AG09309 (cell line): Measurements from ENCODE around the gene IWS1.

Experiments used
- DNase-seq: peaks from one replicate; pipeline ENCODE4 v3.0.0-alpha.2; 2010; ENCODE audit warnings: low read depth
- H3K4me3 ChIP-seq: 2 replicates; pipeline ENCODE4 v1.5.1; 2011; ENCODE audit warnings: mild to moderate bottlenecking, low read depth, low read length, moderate library complexity; ENCODE audit not compliant: control insufficient read depth
- TF ChIP-seq, protein P1 (sequence below): IDR thresholded peaks from 2 replicates; pipeline ENCODE4 v1.5.1; 2011; ENCODE audit warnings: mild to moderate bottlenecking, low read depth, low read length, inconsistent platforms; ENCODE audit not compliant: insufficient read depth, control insufficient read depth; ENCODE audit errors: missing control alignments

The IWS1 gene

DNA sequence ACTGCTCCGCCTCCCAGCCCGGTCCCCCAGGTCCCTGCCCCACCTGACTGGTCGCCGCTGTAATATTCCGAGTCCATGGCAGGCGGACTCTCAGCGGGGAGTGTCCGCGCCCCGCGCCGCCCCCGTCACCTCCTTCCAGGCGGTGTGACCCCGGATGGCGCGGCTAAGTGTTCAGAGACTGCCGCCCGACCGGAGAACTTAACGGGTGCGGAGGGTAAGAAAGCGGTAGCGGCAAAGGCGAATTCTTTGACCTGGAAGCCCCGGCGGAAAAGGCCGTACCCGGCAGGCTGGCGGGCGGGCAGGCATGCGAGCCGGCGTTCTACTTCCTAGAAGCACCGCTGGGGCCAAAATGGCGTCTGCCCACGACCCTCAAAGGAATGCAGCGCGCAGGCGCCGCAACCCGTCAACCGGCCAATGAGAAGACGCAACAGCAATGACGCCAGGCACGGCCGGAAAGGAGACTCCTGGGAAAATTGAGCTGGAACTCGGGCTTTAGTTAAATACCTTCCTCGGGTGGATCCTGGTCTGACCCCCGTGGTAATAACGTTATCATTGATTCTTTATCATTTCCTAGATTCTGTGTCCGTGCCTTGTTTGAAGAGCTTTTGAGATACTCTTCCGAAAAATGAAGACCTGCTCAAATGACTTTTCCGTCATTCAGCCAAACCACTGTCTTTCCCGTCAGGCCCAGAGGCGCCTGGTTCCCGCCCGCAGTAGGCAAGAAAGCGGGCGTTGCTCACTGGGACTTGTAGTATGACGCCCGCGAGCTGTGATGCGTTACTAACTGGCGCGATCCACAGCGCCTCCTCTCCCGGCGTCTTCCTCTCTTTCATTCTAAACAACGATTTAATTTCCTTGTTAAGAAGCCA is at the start of gene IWS1:
Gene IWS1, minus strand, starts transcription at position 358 of the 869 bp plus-strand sequence. Its CDS starts 281 bp downstream, at position 77.
- DNase-seq, result peak; percentile 80
- peak within 1 kb of the TSS; percentile 73 for H3K4me3 ChIP-seq
- TF ChIP-seq, protein P1, sequence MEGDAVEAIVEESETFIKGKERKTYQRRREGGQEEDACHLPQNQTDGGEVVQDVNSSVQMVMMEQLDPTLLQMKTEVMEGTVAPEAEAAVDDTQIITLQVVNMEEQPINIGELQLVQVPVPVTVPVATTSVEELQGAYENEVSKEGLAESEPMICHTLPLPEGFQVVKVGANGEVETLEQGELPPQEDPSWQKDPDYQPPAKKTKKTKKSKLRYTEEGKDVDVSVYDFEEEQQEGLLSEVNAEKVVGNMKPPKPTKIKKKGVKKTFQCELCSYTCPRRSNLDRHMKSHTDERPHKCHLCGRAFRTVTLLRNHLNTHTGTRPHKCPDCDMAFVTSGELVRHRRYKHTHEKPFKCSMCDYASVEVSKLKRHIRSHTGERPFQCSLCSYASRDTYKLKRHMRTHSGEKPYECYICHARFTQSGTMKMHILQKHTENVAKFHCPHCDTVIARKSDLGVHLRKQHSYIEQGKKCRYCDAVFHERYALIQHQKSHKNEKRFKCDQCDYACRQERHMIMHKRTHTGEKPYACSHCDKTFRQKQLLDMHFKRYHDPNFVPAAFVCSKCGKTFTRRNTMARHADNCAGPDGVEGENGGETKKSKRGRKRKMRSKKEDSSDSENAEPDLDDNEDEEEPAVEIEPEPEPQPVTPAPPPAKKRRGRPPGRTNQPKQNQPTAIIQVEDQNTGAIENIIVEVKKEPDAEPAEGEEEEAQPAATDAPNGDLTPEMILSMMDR, result peak; percentile 24

DNA sequence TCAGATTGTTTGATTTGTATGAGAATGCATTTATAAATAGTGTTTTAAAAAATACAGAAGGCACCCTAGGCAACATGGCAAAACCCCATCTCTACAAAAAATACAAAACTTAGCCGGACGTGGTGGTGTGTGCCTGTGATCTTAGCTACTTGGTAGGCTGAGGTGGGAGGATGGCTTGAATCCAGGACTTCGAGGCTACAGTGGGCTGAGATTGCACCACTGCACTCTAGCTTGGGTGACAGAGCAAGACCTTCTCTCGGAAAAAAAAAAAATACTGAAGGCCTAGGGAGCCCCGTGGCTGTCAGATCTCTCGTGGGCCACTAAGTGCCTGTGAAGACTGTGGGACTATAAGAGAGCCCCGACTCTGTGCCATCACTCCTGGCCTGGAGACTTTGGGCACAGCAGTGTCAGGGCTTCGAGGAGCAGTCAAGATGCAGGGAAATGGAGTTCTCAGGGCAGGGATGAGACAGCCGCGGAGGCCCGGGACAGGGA is 49.7 kb upstream of the IWS1 start:
- TF ChIP-seq, protein P1, result no peak
- no peak overlapping the region for H3K4me3 ChIP-seq

DNA sequence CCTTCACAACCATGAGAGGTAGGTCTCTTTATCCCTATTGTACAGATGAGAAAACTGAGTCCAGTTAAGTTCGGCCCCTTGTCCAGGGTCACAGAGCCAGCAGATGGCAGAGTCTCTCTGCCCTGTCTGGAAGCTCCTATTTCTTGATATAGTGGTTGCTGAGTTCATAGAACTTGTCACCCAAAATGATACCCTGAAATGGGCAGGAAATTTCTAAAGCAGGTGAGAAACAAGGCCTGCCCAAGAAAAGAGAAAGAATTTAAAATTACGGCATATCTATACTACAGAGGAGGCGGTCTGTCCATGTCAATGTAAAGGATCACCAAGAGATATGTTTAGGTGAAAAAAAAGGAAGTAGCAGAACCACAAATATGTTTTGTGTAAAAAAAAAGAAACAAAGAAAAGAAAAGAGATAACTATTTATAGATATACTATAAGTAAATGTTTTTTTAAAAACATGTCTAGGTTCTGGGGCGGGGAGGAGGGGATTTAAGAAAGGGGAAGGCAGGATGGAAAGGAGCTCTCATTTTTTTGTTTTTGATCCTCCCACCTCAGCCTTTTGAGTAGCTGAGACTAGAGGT is 49.0 kb upstream of the IWS1 start:
- H3K4me3 ChIP-seq, result no peak overlapping the region

More for the DNA sequence above, 49.7 kb upstream of the IWS1 start:
- DNase-seq, result no peak

DNA sequence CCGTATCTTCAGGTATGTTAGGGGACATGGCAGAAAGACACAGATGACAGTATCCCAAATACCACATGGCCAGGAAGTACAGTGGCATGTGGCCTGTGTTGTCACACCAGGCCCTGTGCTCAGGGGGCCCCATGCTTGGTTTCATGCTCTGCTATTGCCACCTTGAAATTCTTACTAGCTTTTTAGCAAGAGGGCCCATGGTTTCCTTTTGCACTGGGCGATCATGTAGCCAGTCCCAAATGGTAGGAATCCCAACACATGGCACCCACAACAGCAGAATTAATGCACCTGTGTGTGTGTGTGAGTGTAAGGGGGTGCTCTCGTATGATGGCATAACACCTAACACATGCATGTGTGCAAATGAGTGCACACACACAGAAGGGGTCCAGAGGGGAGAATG is 48.4 kb upstream of the IWS1 start:
- TF ChIP-seq, protein P1, result no peak
- no peak for DNase-seq
- H3K4me3 ChIP-seq, result no peak overlapping the region

More for the DNA sequence above, 49.0 kb upstream of the IWS1 start:
- TF ChIP-seq, protein P1, result no peak
- no peak for DNase-seq

DNA sequence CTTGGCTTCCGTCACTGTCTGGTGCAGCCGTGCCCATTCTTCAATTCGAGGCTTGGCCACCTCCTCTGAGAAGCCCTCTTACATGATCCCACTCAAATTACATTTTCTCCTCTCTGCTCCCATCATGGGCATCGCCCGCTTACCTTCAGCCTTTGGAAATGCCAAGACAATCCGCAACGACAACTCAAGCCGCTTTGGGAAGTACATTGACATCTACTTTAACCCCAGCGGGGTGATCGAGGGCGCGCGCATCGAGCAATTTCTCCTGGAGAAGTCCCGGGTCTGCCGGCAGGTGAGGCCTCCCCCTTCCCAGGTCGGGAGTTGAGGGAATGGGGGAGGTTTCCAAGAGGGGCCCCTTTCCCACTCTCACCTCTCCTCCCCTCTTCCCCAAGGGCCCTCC is 47.5 kb upstream of the IWS1 start:
- TF ChIP-seq, protein P1, result no peak
- no peak overlapping the region for H3K4me3 ChIP-seq
- DNase-seq, result no peak

DNA sequence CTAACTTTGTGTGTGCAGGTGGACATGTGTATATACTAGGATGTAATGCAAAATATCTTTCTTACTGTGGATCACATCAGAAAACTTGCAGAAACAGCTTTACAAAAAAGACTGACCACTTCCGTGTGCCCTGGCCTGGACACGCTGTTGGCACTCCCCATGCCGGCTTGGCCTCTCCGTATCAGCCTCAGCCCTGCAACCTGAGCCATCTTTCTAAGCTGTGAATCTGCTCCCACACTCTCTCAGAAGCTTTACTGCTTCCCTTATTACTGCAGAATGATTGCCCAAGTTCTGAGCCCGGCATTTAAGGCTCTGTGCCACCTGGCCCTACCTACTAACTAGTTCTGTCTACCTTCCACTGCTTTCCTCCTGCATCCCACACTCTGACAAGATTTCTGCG is 47.0 kb upstream of the IWS1 start:
- no peak overlapping the region for H3K4me3 ChIP-seq
- TF ChIP-seq, protein P1, result no peak
- no peak for DNase-seq
